Activated gamma-delta T cell (primary cell): ENCODE data around the gene IQCK.

Source experiments
- DNase-seq: peaks from one replicate; lab custom pipeline; 2025; lab: John Stamatoyannopoulos, UW

Gene IQCK

GRCh38 chr16:19837331-19837980 is 119.4 kb downstream of the IQCK start:
- no peak for DNase-seq

GRCh38 chr16:19837984-19838707 is 120.1 kb downstream of the IQCK start:
- DNase-seq = no peak

GRCh38 chr16:19840524-19841110 is 122.5 kb downstream of the IQCK start:
- no peak for DNase-seq

GRCh38 chr16:19841184-19841583 is 123.1 kb downstream of the IQCK start:
- DNase-seq = no peak

GRCh38 chr16:19842426-19843157 is 124.5 kb downstream of the IQCK start:
- DNase-seq = no peak

- DNase-seq = no peak
Observed at GRCh38 chr16:19843371-19843770, 125.3 kb downstream of the IQCK start.

GRCh38 chr16:19844945-19845641 is 127.0 kb downstream of the IQCK start:
- no peak for DNase-seq

- DNase-seq = no peak
Observed at GRCh38 chr16:19846436-19846835, 128.4 kb downstream of the IQCK start.

GRCh38 chr16:19848756-19849155 is 130.7 kb downstream of the IQCK start:
- DNase-seq = no peak

- DNase-seq = no peak
Observed at GRCh38 chr16:19850131-19850817, 132.2 kb downstream of the IQCK start.

GRCh38 chr16:19851476-19851875 is 133.4 kb downstream of the IQCK start:
- DNase-seq = no peak

- no peak for DNase-seq
Observed at GRCh38 chr16:19853132-19853741, 135.2 kb downstream of the IQCK start.

- DNase-seq = no peak
Observed at GRCh38 chr16:19853742-19854542, 135.9 kb downstream of the IQCK start.

- DNase-seq = no peak
Observed at GRCh38 chr16:19854543-19854876, 136.4 kb downstream of the IQCK start.

- DNase-seq = no peak
Observed at GRCh38 chr16:19856120-19856519, 138.0 kb downstream of the IQCK start.

GRCh38 chr16:19857593-19858339 is 139.7 kb downstream of the IQCK start:
- no peak for DNase-seq

GRCh38 chr16:19858340-19859018 is 140.4 kb downstream of the IQCK start:
- no peak for DNase-seq

GRCh38 chr16:19859166-19859565 is 141.1 kb downstream of the IQCK start:
- DNase-seq = no peak

- no peak for DNase-seq
Observed at GRCh38 chr16:19859603-19860002, 141.5 kb downstream of the IQCK start.
